ENCODE measurements around the gene TTC39A. TPM values are rescaled to one million over a fixed set of nuclear protein-coding genes. Genes with fewer than 3 reads are reported as not detected.

TTC39A gene
- polyA plus RNA-seq, 1 donor (not counting 4 experiments of a cell fraction or from before 2014, with no cell fraction given): 1.4 TPM

GRCh38 chr1:51263147-51263877 is 67.0 kb downstream of the TTC39A start:
- Histone ChIP-seq H4K20me1 (ENCODE audit: control insufficient read depth, extremely low read depth, insufficient read depth, low read length) (peaks cover under 1% of the 10 kb centered on the region), H3K79me2 (ENCODE audit: control insufficient read depth, insufficient read depth, low read length) (peaks cover 73% of the 10 kb centered on the region)

GRCh38 chr1:51255331-51255730 is 75.0 kb downstream of the TTC39A start:
- Histone ChIP-seq H4K20me1 (ENCODE audit: control insufficient read depth, extremely low read depth, insufficient read depth, low read length) (peaks cover 6% of the 10 kb centered on the region), H2AFZ (ENCODE audit: control insufficient read depth, low read length) (no peak overlapping the region), H3K4me2 (ENCODE audit: control insufficient read depth, extremely low read depth, insufficient read depth, low read depth, low read length) (no peak overlapping the region), H3K79me2 (ENCODE audit: control insufficient read depth, insufficient read depth, low read length) (peaks cover 90% of the 10 kb centered on the region), H3K9me1 (ENCODE audit: control insufficient read depth, extremely low read depth, insufficient read depth, low read length) (no peaks in the 10 kb centered on the region), H3K27me3 (ENCODE audit: control insufficient read depth, extremely low read depth, insufficient read depth, low read length) (no peaks in the 10 kb centered on the region), H3K4me1 (ENCODE audit: control insufficient read depth, extremely low read depth, insufficient read depth, low read length) (peaks cover 2% of the 10 kb centered on the region), H3K4me3 (ENCODE audit: control insufficient read depth in 2 of 3, extremely low read depth in 1 of 3, insufficient read depth in 2 of 3, low read depth in 1 of 3, low read length in 3 of 3) (no peak overlapping the region), H3K9me3 (ENCODE audit: control insufficient read depth, low read depth, low read length) (no peaks in the 10 kb centered on the region), H3K9ac (ENCODE audit: control insufficient read depth, extremely low read depth, insufficient read depth, low read length) (no peak overlapping the region), H3K36me3 (ENCODE audit: control insufficient read depth in 2 of 2, extremely low read depth in 1 of 2, insufficient read depth in 2 of 2, low read length in 2 of 2) (no peaks in the 10 kb centered on the region), H3K27ac (ENCODE audit: control insufficient read depth, insufficient read depth, low read length) (no peak overlapping the region)
- TF ChIP-seq EZH2 (IDR thresholded peaks at IDR 0.05; ENCODE audit: low read length): no peak
- TF ChIP-seq, protein P1, sequence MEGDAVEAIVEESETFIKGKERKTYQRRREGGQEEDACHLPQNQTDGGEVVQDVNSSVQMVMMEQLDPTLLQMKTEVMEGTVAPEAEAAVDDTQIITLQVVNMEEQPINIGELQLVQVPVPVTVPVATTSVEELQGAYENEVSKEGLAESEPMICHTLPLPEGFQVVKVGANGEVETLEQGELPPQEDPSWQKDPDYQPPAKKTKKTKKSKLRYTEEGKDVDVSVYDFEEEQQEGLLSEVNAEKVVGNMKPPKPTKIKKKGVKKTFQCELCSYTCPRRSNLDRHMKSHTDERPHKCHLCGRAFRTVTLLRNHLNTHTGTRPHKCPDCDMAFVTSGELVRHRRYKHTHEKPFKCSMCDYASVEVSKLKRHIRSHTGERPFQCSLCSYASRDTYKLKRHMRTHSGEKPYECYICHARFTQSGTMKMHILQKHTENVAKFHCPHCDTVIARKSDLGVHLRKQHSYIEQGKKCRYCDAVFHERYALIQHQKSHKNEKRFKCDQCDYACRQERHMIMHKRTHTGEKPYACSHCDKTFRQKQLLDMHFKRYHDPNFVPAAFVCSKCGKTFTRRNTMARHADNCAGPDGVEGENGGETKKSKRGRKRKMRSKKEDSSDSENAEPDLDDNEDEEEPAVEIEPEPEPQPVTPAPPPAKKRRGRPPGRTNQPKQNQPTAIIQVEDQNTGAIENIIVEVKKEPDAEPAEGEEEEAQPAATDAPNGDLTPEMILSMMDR (optimal IDR thresholded peaks at IDR 0.05 in 1 of 3, IDR thresholded peaks at IDR 0.05 in 1 of 3, conservative IDR thresholded peaks at IDR 0.05 in 1 of 3; ENCODE audit: extremely low read depth in 1 of 3, insufficient read depth in 2 of 3, low read length in 3 of 3): no peak
- dilution Hi-C loops (cut with MboI; ENCODE audit: extremely low pct_ligation_motif_present, low sequenced_read_pairs): no loop called here
- DNase-seq (ENCODE audit: low read depth, low spot score) (no peak), FAIRE-seq (no peak)

More at GRCh38 chr1:51263147-51263877, 67.0 kb downstream of the TTC39A start:
- Histone ChIP-seq H3K4me2 (ENCODE audit: control insufficient read depth, extremely low read depth, insufficient read depth, low read depth, low read length) (no peak overlapping the region), H3K4me1 (ENCODE audit: control insufficient read depth, extremely low read depth, insufficient read depth, low read length) (peaks cover 59% of the 10 kb centered on the region), H3K9ac (ENCODE audit: control insufficient read depth, extremely low read depth, insufficient read depth, low read length) (no peak overlapping the region), H3K36me3 (ENCODE audit: control insufficient read depth in 2 of 2, extremely low read depth in 1 of 2, insufficient read depth in 2 of 2, low read length in 2 of 2) (no peaks in the 10 kb centered on the region), H3K9me1 (ENCODE audit: control insufficient read depth, extremely low read depth, insufficient read depth, low read length) (no peaks in the 10 kb centered on the region), H3K27ac (ENCODE audit: control insufficient read depth, insufficient read depth, low read length) (no peak overlapping the region), H3K9me3 (ENCODE audit: control insufficient read depth, low read depth, low read length) (no peaks in the 10 kb centered on the region), H3K27me3 (ENCODE audit: control insufficient read depth, extremely low read depth, insufficient read depth, low read length) (no peaks in the 10 kb centered on the region), H3K4me3 (ENCODE audit: control insufficient read depth in 2 of 3, extremely low read depth in 1 of 3, insufficient read depth in 2 of 3, low read depth in 1 of 3, low read length in 3 of 3) (no peak overlapping the region), H2AFZ (ENCODE audit: control insufficient read depth, low read length) (no peak overlapping the region)
- FAIRE-seq (no peak), DNase-seq (ENCODE audit: low read depth, low spot score) (no peak)
- dilution Hi-C loops (cut with MboI; ENCODE audit: extremely low pct_ligation_motif_present, low sequenced_read_pairs): no loop called here
- TF ChIP-seq, protein P1 (optimal IDR thresholded peaks at IDR 0.05 in 1 of 3, IDR thresholded peaks at IDR 0.05 in 1 of 3, conservative IDR thresholded peaks at IDR 0.05 in 1 of 3; ENCODE audit: extremely low read depth in 1 of 3, insufficient read depth in 2 of 3, low read length in 3 of 3): no peak
- no peak for TF ChIP-seq EZH2 (IDR thresholded peaks at IDR 0.05; ENCODE audit: low read length)

All from keratinocyte (primary cell).